ENCODE measurements around the gene GNA15.

GRCh38 chr19:3206216-3206953 is 70.6 kb downstream of the GNA15 start:
- TF ChIP-seq POLR2AphosphoS5 (IDR thresholded peaks at IDR 0.05): no peak
- no peak for TF ChIP-seq CTCF (IDR thresholded peaks at IDR 0.05)

All from breast epithelium (tissue), 3 donors.